HAP-1 (cell line): ENCODE data around the gene CNOT2.

Source experiments
- DNase-seq, 2 experiments: peaks; one replicate each; pipeline ENCODE4 v3.0.0-alpha.2; 2016 to 2020; ENCODE audit warnings: low spot score in 2 of 2
- H3K27me3 ChIP-seq: fragments of 250-450 bp; sonication (Bioruptor Pico); 2 replicates; pipeline ENCODE4 v1.5.1; 2020; ENCODE audit warnings: low read depth, mild to moderate bottlenecking, moderate library complexity
- H3K36me3 ChIP-seq: fragments of 250-450 bp; sonication (Bioruptor Pico); replicated peaks from 2 replicates; pipeline ENCODE4 v1.5.1; 2020; ENCODE audit warnings: mild to moderate bottlenecking
- H3K4me1 ChIP-seq: fragments of 250-450 bp; sonication (Bioruptor Pico); 2 replicates; pipeline ENCODE4 v1.5.1; 2020; ENCODE audit warnings: mild to moderate bottlenecking
- H3K4me3 ChIP-seq: fragments of 250-450 bp; sonication (Bioruptor Pico); 2 replicates; pipeline ENCODE4 v1.5.1; 2020; ENCODE audit warnings: mild to moderate bottlenecking, moderate library complexity
- H3K9me3 ChIP-seq: fragments of 250-450 bp; sonication (Bioruptor Pico); 2 replicates; pipeline ENCODE4 v1.5.1; 2020; ENCODE audit warnings: mild to moderate bottlenecking, moderate library complexity
- in situ Hi-C: fragments of 300-500 bp; cut with MboI; formaldehyde crosslinking; loops from 3 replicates; pipeline ENCODE4 v1.14.3; 2020; ENCODE audit warnings: low sequenced_read_pairs, inconsistent platforms, mixed read lengths

Gene CNOT2, protein sequence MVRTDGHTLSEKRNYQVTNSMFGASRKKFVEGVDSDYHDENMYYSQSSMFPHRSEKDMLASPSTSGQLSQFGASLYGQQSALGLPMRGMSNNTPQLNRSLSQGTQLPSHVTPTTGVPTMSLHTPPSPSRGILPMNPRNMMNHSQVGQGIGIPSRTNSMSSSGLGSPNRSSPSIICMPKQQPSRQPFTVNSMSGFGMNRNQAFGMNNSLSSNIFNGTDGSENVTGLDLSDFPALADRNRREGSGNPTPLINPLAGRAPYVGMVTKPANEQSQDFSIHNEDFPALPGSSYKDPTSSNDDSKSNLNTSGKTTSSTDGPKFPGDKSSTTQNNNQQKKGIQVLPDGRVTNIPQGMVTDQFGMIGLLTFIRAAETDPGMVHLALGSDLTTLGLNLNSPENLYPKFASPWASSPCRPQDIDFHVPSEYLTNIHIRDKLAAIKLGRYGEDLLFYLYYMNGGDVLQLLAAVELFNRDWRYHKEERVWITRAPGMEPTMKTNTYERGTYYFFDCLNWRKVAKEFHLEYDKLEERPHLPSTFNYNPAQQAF

DNA sequence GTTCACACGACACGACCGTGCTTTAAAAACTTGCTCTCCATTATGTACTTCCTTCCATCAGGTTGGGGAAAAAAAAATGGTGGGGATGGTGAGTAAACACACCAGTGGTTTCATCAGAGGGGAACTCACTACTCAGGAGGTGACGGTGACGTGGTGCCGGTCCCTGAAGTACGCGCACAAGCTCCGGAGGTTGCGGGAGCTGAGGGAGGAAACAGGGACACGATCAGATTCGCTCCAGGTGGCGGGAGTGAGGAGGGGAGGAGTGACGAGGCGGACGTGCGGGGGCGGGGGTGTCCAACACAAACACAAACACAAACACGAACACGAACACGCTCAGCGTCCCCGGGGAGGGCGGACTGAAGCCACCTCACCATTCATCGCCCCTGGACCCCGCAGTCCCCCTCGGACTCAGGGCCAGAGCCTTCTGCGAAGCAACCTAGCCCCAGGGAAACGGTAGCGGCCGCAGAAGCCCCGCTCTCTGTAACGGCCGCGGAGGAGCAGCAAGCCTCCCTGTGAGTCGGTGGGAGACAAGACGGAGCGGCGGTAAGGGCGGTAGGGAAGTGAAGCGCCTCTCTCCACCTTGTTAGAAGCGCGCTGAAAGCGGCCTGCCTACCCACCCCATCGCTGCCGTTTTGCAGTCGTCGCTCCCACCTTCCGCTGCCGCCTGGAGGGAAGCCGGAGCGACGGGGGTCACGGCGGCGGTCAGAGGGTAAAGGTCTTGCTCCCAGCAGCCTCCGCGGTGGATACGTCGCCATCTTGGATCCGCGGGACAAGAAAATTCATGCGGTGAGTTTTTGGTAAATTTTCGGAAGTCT lies at the start of gene CNOT2:
Gene CNOT2, plus strand, starts transcription at position 739 of the 815 bp plus-strand sequence. CDS start 34,794 bp downstream, outside the sequence.
- in situ Hi-C loops: no loop called here
- peak within 1 kb of the TSS; percentile 81 for H3K4me3 ChIP-seq
- peak; percentile 79 to 90 for DNase-seq
- H3K27me3 ChIP-seq: no peaks in the 10 kb centered on the region
- peaks cover 12% of the 10 kb centered on the region for H3K36me3 ChIP-seq
- H3K9me3 ChIP-seq: no peaks in the 10 kb centered on the region
- peaks cover 24% of the 10 kb centered on the region for H3K4me1 ChIP-seq

DNA sequence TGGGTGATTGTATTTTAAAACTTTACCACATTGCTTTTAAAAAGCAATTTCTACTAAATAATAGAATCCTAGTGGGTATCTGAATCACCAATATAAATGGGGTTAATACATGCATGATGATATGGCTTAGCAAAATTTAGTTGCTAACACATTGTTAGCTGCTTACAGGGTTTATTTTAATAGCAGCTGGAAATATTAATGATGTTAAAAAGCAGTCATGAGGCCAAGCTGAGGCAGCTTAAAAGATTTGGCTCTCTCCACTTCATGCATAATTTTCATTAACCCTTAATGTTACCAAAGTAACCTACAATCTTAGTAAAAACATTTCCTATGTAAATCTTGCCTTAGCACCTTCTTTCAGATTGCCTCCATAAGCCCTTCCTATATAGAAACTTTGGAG lies 49.2 kb upstream of the CNOT2 start:
- Histone ChIP-seq H3K4me1 (peaks cover 4% of the 10 kb centered on the region), H3K36me3 (no peaks in the 10 kb centered on the region), H3K9me3 (no peaks in the 10 kb centered on the region), H3K27me3 (0 out of 2 replicates have a peak, but pooled peaks cover 2% of the 10 kb centered on the region), H3K4me3 (no peak overlapping the region)
- DNase-seq: no peak
- in situ Hi-C loops: no loop called here

DNA sequence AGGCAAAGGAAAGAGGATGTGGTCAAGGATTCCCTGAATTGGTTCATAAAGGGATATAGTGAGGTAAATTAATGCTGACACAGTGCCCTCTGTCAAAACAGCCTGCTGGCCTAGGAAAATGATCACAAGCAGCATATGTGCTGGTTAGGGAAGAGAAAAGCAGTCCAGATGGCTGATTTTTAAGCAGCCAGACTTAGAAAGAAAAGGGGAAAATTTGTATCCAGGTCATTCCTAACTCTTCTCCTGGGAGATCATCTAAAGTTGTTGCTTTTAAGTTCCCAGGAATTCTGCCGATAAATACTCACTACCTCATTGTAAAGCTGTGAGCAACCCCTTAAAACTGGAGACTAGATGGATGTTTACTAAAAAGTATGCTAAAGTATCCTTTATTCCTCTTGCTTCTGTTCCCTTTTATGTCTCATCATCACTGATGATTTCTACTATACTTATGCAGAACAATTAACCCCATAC lies 46.4 kb upstream of the CNOT2 start:
- Histone ChIP-seq H3K9me3 (no peaks in the 10 kb centered on the region), H3K4me1 (no peaks in the 10 kb centered on the region; the same call in 1 of the 2 replicates), H3K27me3 (0 out of 2 replicates have a peak, but pooled peaks cover 2% of the 10 kb centered on the region), H3K36me3 (no peaks in the 10 kb centered on the region), H3K4me3 (no peak overlapping the region)
- in situ Hi-C loops: no loop called here
- DNase-seq: no peak

DNA sequence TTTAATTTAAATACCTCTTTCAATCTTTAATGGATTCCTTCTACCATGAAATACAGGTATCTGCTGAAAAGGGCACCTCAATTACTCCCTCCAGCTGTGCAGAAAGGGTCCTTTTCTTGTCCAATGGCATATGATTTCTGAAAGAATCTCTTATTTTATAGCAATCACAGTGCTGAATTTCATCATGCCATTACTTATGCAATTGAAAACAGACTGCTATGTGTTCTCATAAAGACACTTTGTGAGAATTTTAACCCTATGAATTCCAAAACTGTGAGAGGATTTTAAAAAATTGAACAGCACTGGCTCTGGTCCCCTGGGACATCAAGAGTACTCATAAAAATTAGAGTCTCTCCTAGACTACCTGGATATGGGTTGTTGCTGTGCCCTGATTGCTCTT lies 45.9 kb upstream of the CNOT2 start:
- DNase-seq: no peak
- Histone ChIP-seq H3K4me3 (no peak overlapping the region), H3K27me3 (no peaks in the 10 kb centered on the region), H3K9me3 (no peaks in the 10 kb centered on the region), H3K36me3 (no peaks in the 10 kb centered on the region), H3K4me1 (no peaks in the 10 kb centered on the region; the same call in 1 of the 2 replicates)
- in situ Hi-C loops: no loop called here

DNA sequence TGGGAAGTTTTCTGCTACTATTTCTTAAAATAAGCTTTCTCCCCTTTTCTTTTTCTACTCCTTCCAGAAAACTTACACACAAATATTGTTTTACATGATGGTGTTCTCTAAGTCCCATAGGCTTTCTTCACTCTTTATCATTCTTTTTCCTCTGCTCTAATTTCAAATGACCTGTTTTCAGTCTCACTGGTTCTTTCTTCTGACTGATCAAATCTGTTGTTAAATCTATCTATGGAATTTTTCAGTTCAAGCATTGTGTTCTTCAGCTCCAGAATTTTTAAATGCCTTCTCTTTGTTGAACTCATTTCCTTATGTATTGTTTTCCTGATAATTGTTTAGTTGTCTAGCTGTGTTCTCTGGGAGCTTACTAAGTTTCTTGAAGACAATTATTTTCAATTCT lies 29.5 kb upstream of the CNOT2 start:
- H3K9me3 ChIP-seq: 0 out of 2 replicates have a peak, but pooled peaks cover 3% of the 10 kb centered on the region
- H3K4me1 ChIP-seq: no peaks in the 10 kb centered on the region
- no peaks in the 10 kb centered on the region for H3K36me3 ChIP-seq
- in situ Hi-C loops: no loop called here
- no peak for DNase-seq
- H3K27me3 ChIP-seq: no peaks in the 10 kb centered on the region
- H3K4me3 ChIP-seq: no peak overlapping the region

DNA sequence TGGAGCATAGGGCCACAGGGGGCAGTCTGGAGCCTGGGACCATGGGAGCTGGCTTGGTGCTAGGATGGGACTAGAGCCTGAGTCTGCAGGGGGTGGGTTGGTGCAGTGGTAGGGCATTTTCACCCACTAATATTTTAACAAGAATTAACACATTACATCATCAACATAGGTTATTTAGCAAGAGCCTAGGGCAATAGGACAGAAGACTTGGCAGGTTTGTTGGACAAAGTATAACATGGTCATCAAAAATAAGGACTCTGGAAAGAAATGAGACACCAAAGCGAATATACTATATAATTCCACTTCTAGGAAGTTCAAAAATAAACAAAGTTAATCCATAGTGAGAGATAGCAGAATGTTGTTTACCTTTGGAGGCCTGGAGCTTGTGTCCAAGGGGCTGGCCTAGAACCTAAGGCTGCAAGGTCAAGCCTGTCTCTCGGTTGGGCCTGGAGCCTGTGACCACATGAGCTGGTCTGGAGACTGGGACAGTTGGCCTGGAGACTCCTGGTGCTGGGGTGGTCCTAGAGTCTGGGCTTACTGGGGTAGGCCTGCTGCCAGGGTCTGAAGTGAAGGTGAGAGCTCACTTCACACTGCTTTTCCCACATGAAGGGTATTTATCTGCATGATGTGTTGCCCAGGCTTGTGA lies 28.1 kb upstream of the CNOT2 start:
- Histone ChIP-seq H3K36me3 (no peaks in the 10 kb centered on the region), H3K4me1 (no peaks in the 10 kb centered on the region), H3K27me3 (no peaks in the 10 kb centered on the region), H3K4me3 (no peak overlapping the region), H3K9me3 (0 out of 2 replicates have a peak, but pooled peaks cover 3% of the 10 kb centered on the region)
- in situ Hi-C loops: no loop called here
- no peak for DNase-seq

DNA sequence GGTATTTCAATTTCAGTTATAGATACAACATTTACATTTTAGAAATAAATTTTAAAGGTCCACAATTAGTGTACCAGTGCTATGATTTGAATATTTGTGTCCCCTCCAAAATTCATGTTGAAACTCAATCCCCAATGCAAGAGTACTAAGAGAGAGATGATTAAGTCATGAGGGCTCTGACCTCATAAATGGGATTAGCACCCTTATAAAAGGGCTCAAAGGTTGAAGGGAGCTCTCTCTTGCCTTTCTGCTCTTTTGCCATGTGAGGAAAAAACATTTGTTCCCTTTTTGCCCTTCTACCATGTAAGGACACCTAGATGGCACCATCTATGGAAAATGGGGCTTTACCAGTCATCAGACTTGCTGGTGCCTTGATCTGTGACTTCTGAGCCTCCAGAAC lies 25.8 kb upstream of the CNOT2 start:
- DNase-seq: no peak
- H3K27me3 ChIP-seq: no peaks in the 10 kb centered on the region
- no peak overlapping the region for H3K4me3 ChIP-seq
- no peaks in the 10 kb centered on the region for H3K36me3 ChIP-seq
- no peaks in the 10 kb centered on the region for H3K4me1 ChIP-seq
- in situ Hi-C loops: no loop called here
- 0 out of 2 replicates have a peak, but pooled peaks cover 3% of the 10 kb centered on the region for H3K9me3 ChIP-seq

DNA sequence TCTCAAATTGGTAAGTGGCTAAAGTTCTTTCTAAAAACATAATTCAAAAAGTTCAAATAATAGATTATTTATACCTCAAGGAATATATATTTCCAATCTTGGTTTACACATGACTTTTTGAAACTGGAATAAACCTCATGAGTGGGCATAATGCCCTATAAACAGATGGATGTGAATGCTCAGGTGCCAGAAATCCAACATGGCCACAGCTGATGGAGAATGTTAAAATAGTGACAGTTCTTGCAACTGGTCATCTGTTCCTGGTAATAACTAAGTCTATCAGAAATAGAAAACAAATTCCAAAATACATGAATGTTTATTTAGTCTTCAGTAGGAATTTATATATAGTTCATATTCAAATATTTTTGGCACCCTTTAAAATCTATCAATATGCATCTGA lies 21.6 kb upstream of the CNOT2 start:
- Histone ChIP-seq H3K36me3 (no peaks in the 10 kb centered on the region), H3K9me3 (no peaks in the 10 kb centered on the region), H3K4me3 (no peak overlapping the region), H3K4me1 (no peaks in the 10 kb centered on the region), H3K27me3 (no peaks in the 10 kb centered on the region)
- no peak for DNase-seq
- in situ Hi-C loops: no loop called here

DNA sequence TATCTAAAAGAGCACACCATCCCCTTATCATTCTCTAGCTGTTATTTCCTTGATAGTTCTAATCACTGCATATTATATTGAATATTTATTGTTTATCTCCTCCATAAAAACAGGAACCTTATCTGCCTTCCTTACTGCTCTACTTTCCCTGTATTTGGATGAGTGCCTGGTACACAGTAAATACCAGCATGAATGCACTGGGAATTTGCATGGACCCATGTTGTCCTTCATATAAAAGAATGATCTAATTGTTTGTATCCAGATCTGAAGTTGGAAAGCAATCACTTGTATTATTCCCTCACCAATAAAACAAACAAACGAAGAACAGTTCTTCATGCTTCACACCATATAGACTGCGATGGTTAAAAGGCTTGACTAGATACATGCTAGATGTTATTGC lies 15.3 kb upstream of the CNOT2 start:
- Histone ChIP-seq H3K4me3 (no peak overlapping the region), H3K9me3 (no peaks in the 10 kb centered on the region), H3K27me3 (no peaks in the 10 kb centered on the region), H3K4me1 (no peaks in the 10 kb centered on the region), H3K36me3 (no peaks in the 10 kb centered on the region)
- in situ Hi-C loops: no loop called here
- DNase-seq: no peak

DNA sequence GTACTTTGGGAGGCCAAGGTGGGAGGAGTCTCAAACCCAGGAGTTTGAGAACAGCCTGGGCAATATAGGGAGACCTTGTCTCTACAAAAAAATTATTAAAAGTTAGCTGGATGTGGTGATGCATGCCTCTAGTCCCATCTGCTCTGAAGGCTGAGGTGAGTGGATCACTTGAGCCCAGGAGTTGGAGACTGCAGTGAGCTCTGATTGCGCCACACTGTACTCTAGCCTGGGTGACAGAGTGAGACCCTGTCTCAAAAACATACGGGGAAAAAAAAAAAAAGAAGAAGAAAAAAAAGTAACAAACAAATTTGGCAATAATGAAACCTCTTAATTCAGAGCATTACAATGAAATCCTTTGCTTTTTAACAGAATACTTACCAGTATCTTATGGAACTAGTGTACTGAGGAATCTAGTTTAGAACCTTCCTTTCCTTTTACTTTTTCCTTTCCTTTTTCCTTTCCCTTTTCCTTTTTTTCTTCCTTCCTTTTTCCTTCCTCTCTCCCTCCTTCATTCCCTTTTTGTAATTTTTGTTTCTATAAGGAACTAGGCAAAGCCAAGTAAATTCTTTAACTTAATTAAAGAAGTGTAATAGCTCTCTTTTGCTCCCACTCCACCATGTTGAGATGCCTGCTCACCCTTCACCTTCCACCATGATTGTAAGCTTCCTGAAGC lies 12.2 kb upstream of the CNOT2 start:
- in situ Hi-C loops: no loop called here

DNA sequence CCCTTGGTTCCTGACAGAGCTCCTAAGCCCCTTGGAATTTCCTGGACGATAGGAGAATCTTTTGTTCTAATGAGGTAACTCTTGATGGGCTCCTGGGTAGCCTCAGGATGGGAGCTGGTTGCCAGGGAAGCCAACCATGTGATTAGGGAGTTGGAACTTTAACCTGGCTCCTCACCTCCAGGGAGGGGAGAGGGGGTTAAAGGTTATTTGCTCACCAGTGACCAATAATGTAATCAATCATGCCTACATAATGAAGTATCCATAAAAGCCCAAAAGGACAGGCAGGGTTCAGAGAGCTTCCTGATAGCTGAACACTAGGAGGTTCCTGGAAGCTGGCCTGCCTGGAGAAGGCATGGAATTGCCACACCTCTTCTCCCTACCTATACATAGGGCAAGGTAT lies 6.2 kb upstream of the CNOT2 start:
- Histone ChIP-seq H3K9me3 (no peaks in the 10 kb centered on the region), H3K27me3 (no peaks in the 10 kb centered on the region), H3K36me3 (peaks cover 11% of the 10 kb centered on the region), H3K4me1 (peaks cover 4% of the 10 kb centered on the region), H3K4me3 (no peak overlapping the region)
- in situ Hi-C loops: no loop called here
- no peak for DNase-seq

More for the DNA sequence above, 12.2 kb upstream of the CNOT2 start:
- H3K36me3 ChIP-seq: no peaks in the 10 kb centered on the region
- H3K4me3 ChIP-seq: no peak overlapping the region
- H3K27me3 ChIP-seq: no peaks in the 10 kb centered on the region
- DNase-seq: no peak
- H3K4me1 ChIP-seq: no peaks in the 10 kb centered on the region
- no peaks in the 10 kb centered on the region for H3K9me3 ChIP-seq

DNA sequence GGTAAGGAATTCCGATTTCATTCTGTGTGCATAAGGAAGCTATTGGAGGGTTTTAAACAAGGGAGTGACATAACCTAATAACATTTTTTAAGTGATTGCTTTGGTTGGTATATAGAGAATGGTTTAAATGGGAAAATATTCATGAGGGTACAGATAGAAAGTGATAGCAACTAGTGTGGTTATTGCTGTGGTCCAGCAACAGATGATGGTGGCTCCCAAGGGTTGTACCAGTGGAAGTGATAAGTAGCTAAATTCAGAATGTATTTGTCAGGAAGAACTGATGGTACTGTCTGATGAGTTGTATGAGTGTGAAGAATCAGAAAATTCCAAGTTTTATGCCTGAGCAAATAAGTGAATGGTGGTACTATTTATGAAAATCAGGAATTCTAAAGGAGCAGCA lies 2.6 kb upstream of the CNOT2 start:
- no peak for DNase-seq
- in situ Hi-C loops: no loop called here
- H3K36me3 ChIP-seq: peaks cover 12% of the 10 kb centered on the region
- no peak overlapping the region for H3K4me3 ChIP-seq
- H3K9me3 ChIP-seq: no peaks in the 10 kb centered on the region
- peaks cover 10% of the 10 kb centered on the region for H3K4me1 ChIP-seq
- H3K27me3 ChIP-seq: no peaks in the 10 kb centered on the region

DNA sequence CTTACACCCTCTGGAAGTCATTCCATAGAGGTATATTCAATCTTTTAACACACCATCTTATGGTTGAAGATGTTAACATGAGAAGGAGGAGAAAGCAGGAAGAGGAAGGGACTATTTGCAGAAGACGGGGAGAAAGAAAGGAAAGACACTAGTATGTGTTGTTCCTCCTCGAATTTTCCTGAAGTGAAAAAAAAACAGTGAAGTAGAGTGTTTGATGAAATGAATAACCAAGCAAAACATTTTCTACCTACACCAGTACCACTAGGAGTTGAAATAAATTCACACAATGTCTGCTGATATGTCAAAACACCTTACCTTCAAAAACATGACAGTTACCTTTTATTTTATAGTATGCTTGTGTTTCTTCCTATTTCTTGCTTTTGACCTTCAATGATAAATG lies 1.4 kb upstream of the CNOT2 start:
- in situ Hi-C loops: no loop called here
- H3K9me3 ChIP-seq: no peaks in the 10 kb centered on the region
- DNase-seq: no peak
- H3K4me1 ChIP-seq: peaks cover 17% of the 10 kb centered on the region
- H3K27me3 ChIP-seq: no peaks in the 10 kb centered on the region
- peak overlapping the region; percentile 81 for H3K4me3 ChIP-seq
- peaks cover 12% of the 10 kb centered on the region for H3K36me3 ChIP-seq
